Osteoblast (primary cell): ENCODE data around the gene RBM28. TPM values are rescaled to one million over a fixed set of nuclear protein-coding genes. Genes with fewer than 3 reads are reported as not detected.

Source experiments
- DNase-seq: peaks from one replicate; pipeline ENCODE4 v3.0.0; 2011; ENCODE audit warnings: low spot score, mixed read lengths; ENCODE audit not compliant: insufficient read length; ENCODE audit errors: missing footprints
- H2AFZ ChIP-seq: 2 replicates; pipeline ENCODE4 v1.6.0; 2011; ENCODE audit warnings: mild to moderate bottlenecking, low read length
- H3K27ac ChIP-seq: 2 replicates; pipeline ENCODE4 v1.5.1; 2011; ENCODE audit warnings: mild to moderate bottlenecking, low read depth, low read length, moderate library complexity
- H3K27me3 ChIP-seq: 2 replicates; pipeline ENCODE4 v1.6.0; 2012; ENCODE audit warnings: mild to moderate bottlenecking, control low read depth, inconsistent platforms, low read length, moderate library complexity; ENCODE audit not compliant: insufficient read depth
- H3K36me3 ChIP-seq: 2 replicates; pipeline ENCODE4 v1.5.1; 2011; ENCODE audit warnings: mild to moderate bottlenecking, low read length, control low read depth, moderate library complexity; ENCODE audit not compliant: insufficient read depth
- H3K4me1 ChIP-seq: 2 replicates; pipeline ENCODE4 v1.5.1; 2011; ENCODE audit warnings: mild to moderate bottlenecking, low read length, control low read depth, moderate library complexity; ENCODE audit not compliant: insufficient read depth
- H3K4me2 ChIP-seq: 2 replicates; pipeline ENCODE4 v1.6.0; 2011; ENCODE audit warnings: mild to moderate bottlenecking, low read length; ENCODE audit not compliant: insufficient read depth
- H3K4me3 ChIP-seq: fragments of 200-600 bp; sonication (generic); 3 replicates; pipeline ENCODE4 v1.5.1; 2012; ENCODE audit warnings: mild to moderate bottlenecking, low read length, inconsistent platforms; ENCODE audit not compliant: insufficient read depth
- H3K79me2 ChIP-seq: 2 replicates; pipeline ENCODE4 v1.6.0; 2012; ENCODE audit warnings: mild to moderate bottlenecking, low read length, control low read depth, inconsistent platforms; ENCODE audit not compliant: insufficient read depth
- H3K9me3 ChIP-seq: 2 replicates; pipeline ENCODE4 v1.5.1; 2011; ENCODE audit warnings: low read depth, low read length, control low read depth
- H4K20me1 ChIP-seq: 2 replicates; pipeline ENCODE4 v1.6.0; 2012; ENCODE audit warnings: mild to moderate bottlenecking, low read length, control low read depth; ENCODE audit not compliant: insufficient read depth
- total RNA-seq: library from RNA; depleted of rRNA; stranded (reverse); fragments of >200 nt; gene quantifications from 2 replicates; pipeline ENCODE4 v1.2.3, GENCODE V29; 2012
- TF ChIP-seq, protein P1 (sequence below): IDR thresholded peaks from 2 replicates; pipeline ENCODE4 v1.5.1; 2011; ENCODE audit warnings: mild to moderate bottlenecking, low read depth, low read length, moderate library complexity; ENCODE audit errors: extremely low read depth

RBM28 gene
- total RNA-seq, 1 donor: 16.6 TPM

DNA sequence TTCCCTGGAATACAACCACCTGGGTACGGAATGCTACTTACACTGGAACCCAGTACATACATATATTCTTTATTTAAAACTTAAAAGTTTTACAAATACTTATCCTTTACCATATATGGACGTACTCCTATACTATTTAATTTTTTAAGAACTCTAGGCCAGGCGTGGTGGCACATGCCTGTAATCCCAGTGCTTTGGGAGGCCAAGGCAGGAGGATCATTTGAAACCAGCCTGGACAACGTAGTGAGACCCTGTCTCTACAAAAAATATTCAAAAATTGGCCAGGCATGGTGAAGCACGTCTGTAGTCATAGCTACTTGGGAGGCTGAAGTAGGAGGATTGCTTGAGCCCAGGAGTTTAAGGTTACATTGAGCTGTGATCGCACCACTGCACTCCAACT, 2.0 kb downstream of the RBM28 start:
- no peak overlapping the region for H3K27ac ChIP-seq
- no peak overlapping the region for H2AFZ ChIP-seq
- H4K20me1 ChIP-seq: no peaks in the 10 kb centered on the region
- H3K9me3 ChIP-seq: no peaks in the 10 kb centered on the region
- TF ChIP-seq, protein P1, sequence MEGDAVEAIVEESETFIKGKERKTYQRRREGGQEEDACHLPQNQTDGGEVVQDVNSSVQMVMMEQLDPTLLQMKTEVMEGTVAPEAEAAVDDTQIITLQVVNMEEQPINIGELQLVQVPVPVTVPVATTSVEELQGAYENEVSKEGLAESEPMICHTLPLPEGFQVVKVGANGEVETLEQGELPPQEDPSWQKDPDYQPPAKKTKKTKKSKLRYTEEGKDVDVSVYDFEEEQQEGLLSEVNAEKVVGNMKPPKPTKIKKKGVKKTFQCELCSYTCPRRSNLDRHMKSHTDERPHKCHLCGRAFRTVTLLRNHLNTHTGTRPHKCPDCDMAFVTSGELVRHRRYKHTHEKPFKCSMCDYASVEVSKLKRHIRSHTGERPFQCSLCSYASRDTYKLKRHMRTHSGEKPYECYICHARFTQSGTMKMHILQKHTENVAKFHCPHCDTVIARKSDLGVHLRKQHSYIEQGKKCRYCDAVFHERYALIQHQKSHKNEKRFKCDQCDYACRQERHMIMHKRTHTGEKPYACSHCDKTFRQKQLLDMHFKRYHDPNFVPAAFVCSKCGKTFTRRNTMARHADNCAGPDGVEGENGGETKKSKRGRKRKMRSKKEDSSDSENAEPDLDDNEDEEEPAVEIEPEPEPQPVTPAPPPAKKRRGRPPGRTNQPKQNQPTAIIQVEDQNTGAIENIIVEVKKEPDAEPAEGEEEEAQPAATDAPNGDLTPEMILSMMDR: no peak
- peaks cover 25% of the 10 kb centered on the region for H3K36me3 ChIP-seq
- H3K4me1 ChIP-seq: peaks cover 13% of the 10 kb centered on the region
- H3K4me2 ChIP-seq: peak overlapping the region; percentile 97
- DNase-seq: no peak
- H3K4me3 ChIP-seq: no peak overlapping the region
- peaks cover 44% of the 10 kb centered on the region for H3K79me2 ChIP-seq
- H3K27me3 ChIP-seq: no peaks in the 10 kb centered on the region

DNA sequence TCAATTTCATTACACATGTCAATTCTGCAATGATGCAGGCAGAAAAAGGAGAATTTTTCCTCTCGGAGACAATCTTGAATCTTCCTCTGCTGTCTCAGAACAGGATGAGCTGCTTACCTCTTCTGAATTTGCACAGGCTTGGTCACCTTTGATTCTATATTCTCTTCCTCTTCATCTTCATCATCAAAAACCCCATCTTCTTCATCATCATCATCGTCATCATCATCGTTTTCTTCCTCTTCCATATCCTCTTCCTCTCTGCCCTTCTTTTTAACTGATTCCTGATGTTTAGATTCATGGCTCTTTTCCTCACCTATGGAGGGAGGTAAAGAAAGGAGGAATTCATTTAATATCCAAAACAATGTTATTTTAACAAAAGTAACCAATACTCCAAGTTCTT, 8.0 kb downstream of the RBM28 start:
- H3K4me1 ChIP-seq: no peaks in the 10 kb centered on the region
- no peak for DNase-seq
- no peak overlapping the region for H2AFZ ChIP-seq
- H3K36me3 ChIP-seq: peaks cover 79% of the 10 kb centered on the region
- no peak overlapping the region for H3K4me3 ChIP-seq
- H3K79me2 ChIP-seq: peaks cover 15% of the 10 kb centered on the region
- no peak overlapping the region for H3K4me2 ChIP-seq
- TF ChIP-seq, protein P1: no peak
- no peaks in the 10 kb centered on the region for H3K27me3 ChIP-seq
- H3K9me3 ChIP-seq: no peaks in the 10 kb centered on the region
- H4K20me1 ChIP-seq: no peaks in the 10 kb centered on the region
- no peak overlapping the region for H3K27ac ChIP-seq

DNA sequence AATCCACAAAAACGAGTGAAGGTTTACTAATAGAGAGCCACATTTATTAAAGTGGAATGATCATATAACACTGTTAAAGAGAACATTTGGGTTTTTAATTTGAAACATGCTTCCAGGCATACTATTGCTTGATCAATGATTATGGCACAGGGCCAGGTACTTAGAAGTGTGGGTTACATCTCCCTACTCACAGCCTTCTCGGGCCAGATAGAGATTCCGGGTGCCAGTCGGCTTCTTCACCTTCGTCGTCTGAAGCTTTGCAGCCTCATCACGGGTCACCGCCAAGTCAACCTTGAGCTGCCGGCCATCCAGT, 19.4 kb downstream of the RBM28 start:
- peaks cover 55% of the 10 kb centered on the region for H3K36me3 ChIP-seq
- H3K79me2 ChIP-seq: no peaks in the 10 kb centered on the region
- H3K9me3 ChIP-seq: no peaks in the 10 kb centered on the region
- H3K27ac ChIP-seq: peak overlapping the region; percentile 89
- no peak overlapping the region for H3K4me3 ChIP-seq
- no peak for DNase-seq
- H3K27me3 ChIP-seq: no peaks in the 10 kb centered on the region
- H4K20me1 ChIP-seq: no peaks in the 10 kb centered on the region
- H2AFZ ChIP-seq: no peak overlapping the region
- TF ChIP-seq, protein P1: no peak
- peaks cover 33% of the 10 kb centered on the region for H3K4me1 ChIP-seq
- no peak overlapping the region for H3K4me2 ChIP-seq

DNA sequence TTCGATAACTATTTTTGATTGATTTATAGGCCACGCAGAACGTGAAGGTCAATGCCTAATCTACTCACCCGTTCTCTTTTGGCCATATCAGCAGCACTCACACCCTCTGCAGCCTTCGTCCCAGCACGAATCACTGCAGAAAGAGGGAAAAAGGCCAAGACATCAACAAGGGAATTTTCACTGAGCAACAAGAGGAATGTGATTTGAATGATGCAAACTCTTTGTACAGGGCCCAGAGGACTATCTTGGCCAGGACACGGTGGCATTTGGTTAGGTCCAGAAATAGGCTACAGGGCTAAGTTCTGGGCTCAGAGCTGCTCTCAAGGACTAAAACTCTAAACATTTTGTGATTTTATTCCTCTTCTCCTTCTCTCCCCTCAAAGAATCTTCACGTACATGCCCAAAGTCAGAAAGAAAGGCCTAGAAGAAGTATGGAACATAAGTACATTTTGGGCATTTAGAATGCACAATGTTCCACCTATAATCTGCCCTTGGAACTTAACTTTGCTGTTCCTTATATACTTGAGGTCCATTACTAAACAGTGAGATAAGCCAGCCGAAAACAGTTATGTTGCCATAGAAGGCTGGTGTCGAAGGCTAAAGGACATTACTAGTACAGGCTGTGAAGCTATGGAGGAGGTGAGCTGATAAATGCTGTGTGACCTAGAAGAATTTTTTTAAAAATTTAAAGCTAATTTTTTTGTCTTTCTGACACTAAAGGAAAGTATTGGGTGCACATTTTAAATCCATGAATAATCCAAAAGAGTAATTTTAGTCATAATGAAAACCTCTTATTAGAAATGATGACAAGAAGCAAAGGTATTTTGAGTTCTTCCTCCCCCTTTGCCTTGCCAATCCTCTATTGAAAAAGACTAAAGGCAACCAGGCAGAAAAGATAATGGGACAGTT, 20.0 kb downstream of the RBM28 start:
- TF ChIP-seq, protein P1: no peak
- Histone ChIP-seq H3K36me3 (peaks cover 56% of the 10 kb centered on the region), H3K79me2 (no peaks in the 10 kb centered on the region), H3K4me2 (peak overlapping the region; percentile 27), H3K9me3 (no peaks in the 10 kb centered on the region), H2AFZ (no peak overlapping the region), H3K27me3 (no peaks in the 10 kb centered on the region), H4K20me1 (no peaks in the 10 kb centered on the region), H3K4me1 (peaks cover 34% of the 10 kb centered on the region), H3K27ac (peak overlapping the region; percentile 89), H3K4me3 (no peak overlapping the region)
- no peak for DNase-seq
